GM23338 (cell line): Measurements from ENCODE around the gene CCBE1. TPM values are rescaled to one million over a fixed set of nuclear protein-coding genes. Genes with fewer than 3 reads are reported as not detected.

Experiments
- ATAC-seq: fragments of 200-7000 bp; cut with Tn5 transposase; 3 replicates; pipeline ENCODE4 v1.9.1; 2020
- DNase-seq: peaks from one replicate; pipeline ENCODE4 v3.0.0-alpha.2; 2015; ENCODE audit warnings: low spot score
- H2AFZ ChIP-seq: fragments of 200-600 bp; sonication (generic); 2 replicates; pipeline ENCODE4 v1.8.0; 2016; ENCODE audit warnings: antibody characterized with exemption, mild to moderate bottlenecking, moderate library complexity
- H3F3A ChIP-seq: fragments of 200-600 bp; sonication (generic); replicated peaks from 2 replicates; pipeline ENCODE4 v1.8.0; 2017; ENCODE audit warnings: antibody characterized with exemption, mixed run types, low read depth
- H3K27ac ChIP-seq: fragments of 200-600 bp; sonication (generic); 2 replicates; pipeline ENCODE4 v1.6.1; 2016; ENCODE audit warnings: low read depth
- H3K27me3 ChIP-seq: fragments of 200-600 bp; sonication (generic); 2 replicates; pipeline ENCODE4 v1.8.0; 2016; ENCODE audit warnings: mild to moderate bottlenecking, mixed run types, moderate library complexity; ENCODE audit not compliant: insufficient read depth
- H3K36me3 ChIP-seq: fragments of 200-600 bp; sonication (generic); 2 replicates; pipeline ENCODE4 v1.8.0; 2016; ENCODE audit warnings: mild to moderate bottlenecking; ENCODE audit not compliant: insufficient read depth
- H3K4me1 ChIP-seq: fragments of 200-600 bp; sonication (generic); 2 replicates; pipeline ENCODE4 v1.8.0; 2016; ENCODE audit warnings: mild to moderate bottlenecking, moderate library complexity; ENCODE audit not compliant: insufficient read depth
- H3K4me2 ChIP-seq: fragments of 200-600 bp; sonication (generic); 2 replicates; pipeline ENCODE4 v1.7.1; 2017; ENCODE audit warnings: mixed run types
- H3K4me3 ChIP-seq: fragments of 200-600 bp; sonication (generic); 2 replicates; pipeline ENCODE4 v1.6.1; 2016; ENCODE audit warnings: mixed run types
- H3K79me2 ChIP-seq: fragments of 200-600 bp; sonication (generic); replicated peaks from 2 replicates; pipeline ENCODE4 v1.8.0; 2017; ENCODE audit warnings: mild to moderate bottlenecking; ENCODE audit not compliant: insufficient read depth
- H3K9me2 ChIP-seq: fragments of 200-600 bp; sonication (generic); 2 replicates; pipeline ENCODE4 v1.8.0; 2017; ENCODE audit not compliant: insufficient read depth
- H4K20me1 ChIP-seq: fragments of 200-600 bp; sonication (generic); replicated peaks from 2 replicates; pipeline ENCODE4 v1.8.0; 2017; ENCODE audit warnings: mild to moderate bottlenecking; ENCODE audit not compliant: insufficient read depth
- H3K27ac Mint-ChIP-seq: 2 replicates; pipeline ENCODE4 v1.8.0; 2020; ENCODE audit warnings: inconsistent platforms, mild to moderate bottlenecking, moderate library complexity, mixed read lengths
- H3K27me3 Mint-ChIP-seq: 3 replicates; pipeline ENCODE4 v1.8.0; 2022; ENCODE audit warnings: low read depth, mild to moderate bottlenecking, moderate library complexity, mixed read lengths, inconsistent platforms; ENCODE audit not compliant: insufficient read depth, poor library complexity
- H3K36me3 Mint-ChIP-seq: 3 replicates; pipeline ENCODE4 v1.8.0; 2021; ENCODE audit warnings: low read depth, mild to moderate bottlenecking, inconsistent platforms, moderate library complexity, mixed read lengths
- H3K4me1 Mint-ChIP-seq: 3 replicates; pipeline ENCODE4 v1.8.0; 2020; ENCODE audit warnings: mild to moderate bottlenecking, inconsistent platforms, mixed read lengths
- H3K4me3 Mint-ChIP-seq: 3 replicates; pipeline ENCODE4 v1.8.0; 2021; ENCODE audit warnings: moderate library complexity, mild to moderate bottlenecking, inconsistent platforms, mixed read lengths
- H3K9me3 Mint-ChIP-seq: 3 replicates; pipeline ENCODE4 v1.8.0; 2020; ENCODE audit warnings: moderate library complexity, mild to moderate bottlenecking, inconsistent platforms, mixed read lengths
- CREB1 ChIP-seq: fragments of 250-450 bp; sonication (Bioruptor Pico); IDR thresholded peaks from 2 replicates; pipeline ENCODE4 v1.5.0; 2020; ENCODE audit warnings: low read depth, mild to moderate bottlenecking, moderate library complexity
- EZH2phosphoT487 ChIP-seq: fragments of 200-600 bp; sonication (generic); IDR thresholded peaks from one replicate; pipeline ENCODE4 v1.8.1; 2018; ENCODE audit warnings: antibody characterized with exemption; ENCODE audit not compliant: unreplicated experiment
- JUNB ChIP-seq: IDR thresholded peaks from one replicate; pipeline ENCODE4 v1.6.1; 2016; ENCODE audit warnings: antibody characterized with exemption; ENCODE audit not compliant: unreplicated experiment
- NANOG ChIP-seq: IDR thresholded peaks from 2 replicates; pipeline ENCODE4 v1.6.1; 2016; ENCODE audit warnings: antibody characterized with exemption, borderline replicate concordance
- POLR2AphosphoS5 ChIP-seq: IDR thresholded peaks from 2 replicates; pipeline ENCODE4 v1.6.1; 2016; ENCODE audit warnings: antibody characterized with exemption, low read depth
- STAT1 ChIP-seq: IDR thresholded peaks from one replicate; pipeline ENCODE4 v1.6.1; 2016; ENCODE audit warnings: antibody characterized with exemption; ENCODE audit not compliant: unreplicated experiment
- ZNF114 ChIP-seq: fragments of 250-450 bp; sonication (Bioruptor Pico); IDR thresholded peaks from 2 replicates; pipeline ENCODE4 v1.5.0; 2020; ENCODE audit warnings: mild to moderate bottlenecking, moderate library complexity
- ZNF331 ChIP-seq: fragments of 250-450 bp; sonication (Bioruptor Pico); IDR thresholded peaks from 2 replicates; pipeline ENCODE4 v1.5.0; 2020; ENCODE audit warnings: low read depth, mild to moderate bottlenecking, moderate library complexity
- polyA plus RNA-seq: library from polyadenylated mRNA; unstranded; fragments of >200 nt; fragmentation: Nextera tagmentation; extraction: Ambion mirVana; gene quantifications from 2 replicates; pipeline ENCODE4 v1.2.1, GENCODE V29; 2016
- total RNA-seq: library from RNA; depleted of rRNA; stranded (reverse); fragments of >200 nt; shearing (Covaris generic); gene quantifications from 2 replicates; pipeline ENCODE4 v1.2.3, GENCODE V29; 2014
- TF ChIP-seq, protein P1 (sequence below): IDR thresholded peaks from 2 replicates; pipeline ENCODE4 v1.6.1; 2016; ENCODE audit warnings: antibody characterized with exemption
- TF ChIP-seq, protein P2 (sequence below): fragments of 250-450 bp; sonication (Bioruptor Pico); IDR thresholded peaks from 2 replicates; pipeline ENCODE4 v1.5.0; 2020; ENCODE audit warnings: mild to moderate bottlenecking, moderate library complexity
- TF ChIP-seq, protein P3 (sequence below), 2 experiments: fragments of 200-600 bp in 1 of 2; sonication (generic) in 1 of 2; conservative IDR thresholded peaks; 2 replicates each; pipeline versions ENCODE4 v1.5.1 to v1.6.1; 2016 to 2017; ENCODE audit warnings: antibody characterized with exemption in 2 of 2, low read depth in 2 of 2, mild to moderate bottlenecking in 2 of 2, moderate library complexity in 1 of 2
- TF ChIP-seq, protein P4 (sequence below): IDR thresholded peaks from one replicate; pipeline ENCODE4 v1.6.1; 2018; ENCODE audit warnings: antibody characterized with exemption; ENCODE audit not compliant: unreplicated experiment

The CCBE1 gene
- total and polyA plus RNA-seq, 2 experiments from 2014 or later, result 2.1 to 2.6 TPM

DNA sequence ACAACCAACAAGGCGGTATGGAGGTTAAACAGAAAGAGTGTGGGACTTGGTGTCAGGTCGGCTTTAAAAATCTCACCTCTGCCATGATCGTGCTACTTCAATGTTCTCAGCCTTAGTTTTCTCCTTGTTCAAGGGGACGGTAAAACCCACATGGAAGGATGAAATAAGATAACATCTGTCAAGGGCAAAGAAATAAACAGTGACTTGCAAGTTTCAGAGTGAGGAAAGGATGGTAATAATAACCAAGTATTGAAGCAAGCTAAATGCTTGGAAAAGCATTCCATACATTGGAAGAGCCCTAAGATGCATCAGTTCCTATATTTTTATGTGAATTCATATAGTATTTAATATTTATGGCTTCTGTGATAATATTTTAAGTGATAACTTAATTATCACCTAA, 308.4 kb downstream of the CCBE1 start:
- Histone ChIP-seq H3K79me2 (no peaks in the 10 kb centered on the region), H3K4me2 (0 out of 2 replicates have a peak overlapping the region, but pooled peaks have one; percentile 9), H3K4me1 (peaks cover 36% of the 10 kb centered on the region), H3K36me3 (no peaks in the 10 kb centered on the region), H3K27ac (no peak overlapping the region), H3K27me3 (peaks cover 6% of the 10 kb centered on the region; the same call in 1 of the 2 replicates), H3K9me2 (no peaks in the 10 kb centered on the region; the same call in 1 of the 2 replicates), H3F3A (no peaks in the 10 kb centered on the region), H2AFZ (no peak overlapping the region; the same call in 1 of the 2 replicates), H3K4me3 (no peak overlapping the region), H4K20me1 (no peaks in the 10 kb centered on the region)
- Mint-ChIP-seq H3K27ac (no peak overlapping the region), H3K4me3 (no peak overlapping the region), H3K27me3 (no peaks in the 10 kb centered on the region), H3K9me3 (no peaks in the 10 kb centered on the region), H3K36me3 (no peaks in the 10 kb centered on the region), H3K4me1 (peaks cover 41% of the 10 kb centered on the region)
- no peak for DNase-seq
- no peak for ATAC-seq
- TF ChIP-seq, protein P1, sequence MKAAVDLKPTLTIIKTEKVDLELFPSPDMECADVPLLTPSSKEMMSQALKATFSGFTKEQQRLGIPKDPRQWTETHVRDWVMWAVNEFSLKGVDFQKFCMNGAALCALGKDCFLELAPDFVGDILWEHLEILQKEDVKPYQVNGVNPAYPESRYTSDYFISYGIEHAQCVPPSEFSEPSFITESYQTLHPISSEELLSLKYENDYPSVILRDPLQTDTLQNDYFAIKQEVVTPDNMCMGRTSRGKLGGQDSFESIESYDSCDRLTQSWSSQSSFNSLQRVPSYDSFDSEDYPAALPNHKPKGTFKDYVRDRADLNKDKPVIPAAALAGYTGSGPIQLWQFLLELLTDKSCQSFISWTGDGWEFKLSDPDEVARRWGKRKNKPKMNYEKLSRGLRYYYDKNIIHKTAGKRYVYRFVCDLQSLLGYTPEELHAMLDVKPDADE, result no peak
- TF ChIP-seq, protein P2, sequence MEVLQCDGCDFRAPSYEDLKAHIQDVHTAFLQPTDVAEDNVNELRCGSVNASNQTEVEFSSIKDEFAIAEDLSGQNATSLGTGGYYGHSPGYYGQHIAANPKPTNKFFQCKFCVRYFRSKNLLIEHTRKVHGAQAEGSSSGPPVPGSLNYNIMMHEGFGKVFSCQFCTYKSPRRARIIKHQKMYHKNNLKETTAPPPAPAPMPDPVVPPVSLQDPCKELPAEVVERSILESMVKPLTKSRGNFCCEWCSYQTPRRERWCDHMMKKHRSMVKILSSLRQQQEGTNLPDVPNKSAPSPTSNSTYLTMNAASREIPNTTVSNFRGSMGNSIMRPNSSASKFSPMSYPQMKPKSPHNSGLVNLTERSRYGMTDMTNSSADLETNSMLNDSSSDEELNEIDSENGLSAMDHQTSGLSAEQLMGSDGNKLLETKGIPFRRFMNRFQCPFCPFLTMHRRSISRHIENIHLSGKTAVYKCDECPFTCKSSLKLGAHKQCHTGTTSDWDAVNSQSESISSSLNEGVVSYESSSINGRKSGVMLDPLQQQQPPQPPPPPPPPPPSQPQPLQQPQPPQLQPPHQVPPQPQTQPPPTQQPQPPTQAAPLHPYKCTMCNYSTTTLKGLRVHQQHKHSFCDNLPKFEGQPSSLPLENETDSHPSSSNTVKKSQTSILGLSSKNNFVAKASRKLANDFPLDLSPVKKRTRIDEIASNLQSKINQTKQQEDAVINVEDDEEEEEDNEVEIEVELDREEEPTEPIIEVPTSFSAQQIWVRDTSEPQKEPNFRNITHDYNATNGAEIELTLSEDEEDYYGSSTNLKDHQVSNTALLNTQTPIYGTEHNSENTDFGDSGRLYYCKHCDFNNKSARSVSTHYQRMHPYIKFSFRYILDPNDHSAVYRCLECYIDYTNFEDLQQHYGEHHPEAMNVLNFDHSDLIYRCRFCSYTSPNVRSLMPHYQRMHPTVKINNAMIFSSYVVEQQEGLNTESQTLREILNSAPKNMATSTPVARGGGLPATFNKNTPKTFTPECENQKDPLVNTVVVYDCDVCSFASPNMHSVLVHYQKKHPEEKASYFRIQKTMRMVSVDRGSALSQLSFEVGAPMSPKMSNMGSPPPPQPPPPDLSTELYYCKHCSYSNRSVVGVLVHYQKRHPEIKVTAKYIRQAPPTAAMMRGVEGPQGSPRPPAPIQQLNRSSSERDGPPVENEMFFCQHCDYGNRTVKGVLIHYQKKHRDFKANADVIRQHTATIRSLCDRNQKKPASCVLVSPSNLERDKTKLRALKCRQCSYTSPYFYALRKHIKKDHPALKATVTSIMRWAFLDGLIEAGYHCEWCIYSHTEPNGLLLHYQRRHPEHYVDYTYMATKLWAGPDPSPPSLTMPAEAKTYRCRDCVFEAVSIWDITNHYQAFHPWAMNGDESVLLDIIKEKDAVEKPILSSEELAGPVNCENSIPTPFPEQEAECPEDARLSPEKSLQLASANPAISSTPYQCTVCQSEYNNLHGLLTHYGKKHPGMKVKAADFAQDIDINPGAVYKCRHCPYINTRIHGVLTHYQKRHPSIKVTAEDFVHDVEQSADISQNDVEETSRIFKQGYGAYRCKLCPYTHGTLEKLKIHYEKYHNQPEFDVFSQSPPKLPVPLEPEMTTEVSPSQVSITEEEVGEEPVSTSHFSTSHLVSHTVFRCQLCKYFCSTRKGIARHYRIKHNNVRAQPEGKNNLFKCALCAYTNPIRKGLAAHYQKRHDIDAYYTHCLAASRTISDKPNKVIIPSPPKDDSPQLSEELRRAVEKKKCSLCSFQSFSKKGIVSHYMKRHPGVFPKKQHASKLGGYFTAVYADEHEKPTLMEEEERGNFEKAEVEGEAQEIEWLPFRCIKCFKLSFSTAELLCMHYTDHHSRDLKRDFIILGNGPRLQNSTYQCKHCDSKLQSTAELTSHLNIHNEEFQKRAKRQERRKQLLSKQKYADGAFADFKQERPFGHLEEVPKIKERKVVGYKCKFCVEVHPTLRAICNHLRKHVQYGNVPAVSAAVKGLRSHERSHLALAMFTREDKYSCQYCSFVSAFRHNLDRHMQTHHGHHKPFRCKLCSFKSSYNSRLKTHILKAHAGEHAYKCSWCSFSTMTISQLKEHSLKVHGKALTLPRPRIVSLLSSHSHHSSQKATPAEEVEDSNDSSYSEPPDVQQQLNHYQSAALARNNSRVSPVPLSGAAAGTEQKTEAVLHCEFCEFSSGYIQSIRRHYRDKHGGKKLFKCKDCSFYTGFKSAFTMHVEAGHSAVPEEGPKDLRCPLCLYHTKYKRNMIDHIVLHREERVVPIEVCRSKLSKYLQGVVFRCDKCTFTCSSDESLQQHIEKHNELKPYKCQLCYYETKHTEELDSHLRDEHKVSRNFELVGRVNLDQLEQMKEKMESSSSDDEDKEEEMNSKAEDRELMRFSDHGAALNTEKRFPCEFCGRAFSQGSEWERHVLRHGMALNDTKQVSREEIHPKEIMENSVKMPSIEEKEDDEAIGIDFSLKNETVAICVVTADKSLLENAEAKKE (CRISPR knock-in tag), result no peak
- TF ChIP-seq ZNF114 (CRISPR knock-in tag) (no peak), STAT1 (no peak), JUNB (no peak), CREB1 (no peak), ZNF331 (CRISPR knock-in tag) (no peak), EZH2phosphoT487 (no peak), NANOG (no peak), POLR2AphosphoS5 (no peak)
- TF ChIP-seq, protein P3, sequence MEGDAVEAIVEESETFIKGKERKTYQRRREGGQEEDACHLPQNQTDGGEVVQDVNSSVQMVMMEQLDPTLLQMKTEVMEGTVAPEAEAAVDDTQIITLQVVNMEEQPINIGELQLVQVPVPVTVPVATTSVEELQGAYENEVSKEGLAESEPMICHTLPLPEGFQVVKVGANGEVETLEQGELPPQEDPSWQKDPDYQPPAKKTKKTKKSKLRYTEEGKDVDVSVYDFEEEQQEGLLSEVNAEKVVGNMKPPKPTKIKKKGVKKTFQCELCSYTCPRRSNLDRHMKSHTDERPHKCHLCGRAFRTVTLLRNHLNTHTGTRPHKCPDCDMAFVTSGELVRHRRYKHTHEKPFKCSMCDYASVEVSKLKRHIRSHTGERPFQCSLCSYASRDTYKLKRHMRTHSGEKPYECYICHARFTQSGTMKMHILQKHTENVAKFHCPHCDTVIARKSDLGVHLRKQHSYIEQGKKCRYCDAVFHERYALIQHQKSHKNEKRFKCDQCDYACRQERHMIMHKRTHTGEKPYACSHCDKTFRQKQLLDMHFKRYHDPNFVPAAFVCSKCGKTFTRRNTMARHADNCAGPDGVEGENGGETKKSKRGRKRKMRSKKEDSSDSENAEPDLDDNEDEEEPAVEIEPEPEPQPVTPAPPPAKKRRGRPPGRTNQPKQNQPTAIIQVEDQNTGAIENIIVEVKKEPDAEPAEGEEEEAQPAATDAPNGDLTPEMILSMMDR (conservative IDR thresholded peaks at IDR 0.05; ENCODE audit: low read depth in 2 of 2), result no peak
- TF ChIP-seq, protein P4, sequence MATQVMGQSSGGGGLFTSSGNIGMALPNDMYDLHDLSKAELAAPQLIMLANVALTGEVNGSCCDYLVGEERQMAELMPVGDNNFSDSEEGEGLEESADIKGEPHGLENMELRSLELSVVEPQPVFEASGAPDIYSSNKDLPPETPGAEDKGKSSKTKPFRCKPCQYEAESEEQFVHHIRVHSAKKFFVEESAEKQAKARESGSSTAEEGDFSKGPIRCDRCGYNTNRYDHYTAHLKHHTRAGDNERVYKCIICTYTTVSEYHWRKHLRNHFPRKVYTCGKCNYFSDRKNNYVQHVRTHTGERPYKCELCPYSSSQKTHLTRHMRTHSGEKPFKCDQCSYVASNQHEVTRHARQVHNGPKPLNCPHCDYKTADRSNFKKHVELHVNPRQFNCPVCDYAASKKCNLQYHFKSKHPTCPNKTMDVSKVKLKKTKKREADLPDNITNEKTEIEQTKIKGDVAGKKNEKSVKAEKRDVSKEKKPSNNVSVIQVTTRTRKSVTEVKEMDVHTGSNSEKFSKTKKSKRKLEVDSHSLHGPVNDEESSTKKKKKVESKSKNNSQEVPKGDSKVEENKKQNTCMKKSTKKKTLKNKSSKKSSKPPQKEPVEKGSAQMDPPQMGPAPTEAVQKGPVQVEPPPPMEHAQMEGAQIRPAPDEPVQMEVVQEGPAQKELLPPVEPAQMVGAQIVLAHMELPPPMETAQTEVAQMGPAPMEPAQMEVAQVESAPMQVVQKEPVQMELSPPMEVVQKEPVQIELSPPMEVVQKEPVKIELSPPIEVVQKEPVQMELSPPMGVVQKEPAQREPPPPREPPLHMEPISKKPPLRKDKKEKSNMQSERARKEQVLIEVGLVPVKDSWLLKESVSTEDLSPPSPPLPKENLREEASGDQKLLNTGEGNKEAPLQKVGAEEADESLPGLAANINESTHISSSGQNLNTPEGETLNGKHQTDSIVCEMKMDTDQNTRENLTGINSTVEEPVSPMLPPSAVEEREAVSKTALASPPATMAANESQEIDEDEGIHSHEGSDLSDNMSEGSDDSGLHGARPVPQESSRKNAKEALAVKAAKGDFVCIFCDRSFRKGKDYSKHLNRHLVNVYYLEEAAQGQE, result no peak
